ENCODE measurements around the gene ZBTB4.
"Not testable (repeated sequence)": the region's sequence is repeated elsewhere in the genome, so short reads cannot be mapped to it uniquely, and the experiment has no call there.

ZBTB4 gene

DNA sequence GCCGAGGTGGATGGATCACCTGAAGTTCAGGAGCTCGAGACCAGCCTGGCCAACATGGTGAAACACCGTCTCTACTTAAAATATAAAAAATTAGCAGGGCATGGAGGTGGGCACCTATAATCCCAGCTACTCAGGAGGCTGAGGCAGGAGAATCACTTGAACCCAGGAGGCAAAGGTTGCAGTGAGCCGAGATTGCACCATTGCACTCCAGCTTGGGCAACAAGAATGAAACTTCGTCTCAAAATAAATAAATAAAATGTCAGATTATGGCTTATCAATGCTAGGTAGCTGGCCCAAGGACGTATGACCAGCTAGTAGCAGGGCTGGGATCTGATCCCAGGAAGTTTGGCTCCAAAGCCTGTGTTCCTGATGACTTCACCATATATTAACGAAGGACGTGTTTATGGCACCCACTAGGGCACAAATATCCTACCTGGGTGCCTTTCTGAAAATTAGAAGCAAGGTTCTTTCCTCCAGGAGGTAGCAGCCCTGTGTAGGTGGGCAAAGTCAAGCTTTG is 8.9 kb downstream of the ZBTB4 start:
- H3K14ac ChIP-seq (ENCODE audit: low read length in 2 of 2); H3K4ac ChIP-seq (ENCODE audit: low read depth in 1 of 2, low read length in 2 of 2); H3K9ac ChIP-seq (ENCODE audit: low read length); H3K9me3 ChIP-seq (ENCODE audit: control insufficient read depth, low read length); H2AFZ ChIP-seq (ENCODE audit: low read depth, low read length); H2BK15ac ChIP-seq (ENCODE audit: low read depth, poor library complexity, severe bottlenecking); DNase-seq; H4K8ac ChIP-seq (ENCODE audit: low read length); H2BK120ac ChIP-seq (ENCODE audit: low read depth, low read length); H2BK5ac ChIP-seq (ENCODE audit: low read depth, low read length, poor library complexity, severe bottlenecking); H2BK12ac ChIP-seq (ENCODE audit: low read length in 2 of 2); H2AK5ac ChIP-seq (ENCODE audit: low read length, severe bottlenecking); H3K27ac ChIP-seq (ENCODE audit: low read length, poor library complexity, severe bottlenecking); H3K4me3 ChIP-seq (ENCODE audit: insufficient read depth in 1 of 2, low read depth in 1 of 2, low read length in 2 of 2); H3K4me2 ChIP-seq (ENCODE audit: low read length, poor library complexity, severe bottlenecking); H3K23ac ChIP-seq (ENCODE audit: low read length in 2 of 2); H3K18ac ChIP-seq (ENCODE audit: low read depth in 1 of 2, low read length in 2 of 2); H3K27me3 ChIP-seq (ENCODE audit: control insufficient read depth in 1 of 2, insufficient read depth in 1 of 2, low read length in 2 of 2): not testable (repeated sequence)
- Histone ChIP-seq H4K91ac (ENCODE audit: low read length) (peak overlapping the region; percentile 39), H3K4me1 (ENCODE audit: control insufficient read depth, insufficient read depth, low read depth, low read length) (peaks cover 10% of the 10 kb centered on the region), H3K36me3 (ENCODE audit: control insufficient read depth in 1 of 2, insufficient read depth in 2 of 2, low read depth in 1 of 2, low read length in 2 of 2) (peaks cover 23 to 28% of the 10 kb centered on the region in 2 experiments), H3K79me1 (replicated peaks; ENCODE audit: low read length, poor library complexity, severe bottlenecking) (peaks cover 33% of the 10 kb centered on the region)
- 97% methylated on average over 8 of the region's 8 CpGs for WGBS

DNA sequence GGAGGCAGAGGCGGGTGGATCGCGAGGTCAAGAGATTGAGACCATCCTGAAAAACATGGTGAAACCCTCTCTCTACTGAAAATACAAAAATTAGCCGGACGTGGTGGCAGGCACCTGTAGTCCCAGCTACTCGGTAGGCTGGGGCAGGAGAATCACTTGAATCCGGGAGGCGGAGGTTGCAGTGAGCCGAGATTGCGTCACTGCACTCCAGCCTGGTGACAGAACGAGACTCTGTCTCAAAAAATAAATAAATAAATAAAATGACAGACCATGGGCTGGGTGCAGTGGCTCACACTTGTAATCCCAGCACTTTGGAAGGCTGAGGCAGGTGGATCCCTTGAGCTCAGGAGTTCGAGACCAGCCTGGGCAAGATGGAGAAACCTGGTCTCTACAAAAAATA is 9.6 kb downstream of the ZBTB4 start:
- WGBS = 96% methylated on average over 11 of the region's 12 CpGs
- peaks cover 10% of the 10 kb centered on the region for H3K4me1 ChIP-seq (ENCODE audit: control insufficient read depth, insufficient read depth, low read depth, low read length)

DNA sequence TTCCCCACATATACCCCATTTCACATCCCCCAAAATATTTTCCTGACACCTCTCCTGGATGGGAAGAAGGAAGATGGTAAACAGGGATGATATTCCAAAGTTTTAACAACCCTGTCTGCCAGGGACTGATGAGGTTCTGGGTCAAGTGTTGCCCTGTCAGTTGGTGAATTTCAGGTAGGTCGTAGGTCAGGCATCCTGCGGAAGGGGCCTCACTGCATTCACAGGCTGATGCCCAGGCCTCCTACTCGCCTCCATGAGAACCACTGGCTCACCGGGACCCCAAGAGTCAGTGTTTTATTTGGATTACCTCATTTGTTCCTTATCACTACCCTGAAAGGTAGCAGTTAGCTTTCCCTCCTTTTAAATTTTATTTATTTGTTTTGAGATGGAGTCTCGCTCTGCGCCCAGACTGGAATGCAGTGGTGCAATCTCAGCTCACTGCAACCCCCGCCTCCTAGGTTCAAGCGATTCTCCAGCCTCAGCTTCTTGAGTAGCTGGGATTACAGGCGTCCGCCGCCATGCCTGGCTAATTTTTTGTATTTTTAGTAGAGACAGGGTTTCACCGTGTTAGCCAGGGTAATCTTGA is 10.5 kb downstream of the ZBTB4 start:
- Histone ChIP-seq H3K9ac (ENCODE audit: low read length) (no peak overlapping the region), H3K4me2 (ENCODE audit: low read length, poor library complexity, severe bottlenecking) (no peak overlapping the region), H2BK12ac (ENCODE audit: low read length in 2 of 2) (no peak overlapping the region), H2BK120ac (ENCODE audit: low read depth, low read length) (no peak overlapping the region), H3K79me1 (replicated peaks; ENCODE audit: low read length, poor library complexity, severe bottlenecking) (peaks cover 36% of the 10 kb centered on the region), H3K18ac (ENCODE audit: low read depth in 1 of 2, low read length in 2 of 2) (no peak overlapping the region), H3K27ac (ENCODE audit: low read length, poor library complexity, severe bottlenecking) (no peak overlapping the region), H2AFZ (ENCODE audit: low read depth, low read length) (no peak overlapping the region), H3K4me1 (ENCODE audit: control insufficient read depth, insufficient read depth, low read depth, low read length) (peaks cover 10% of the 10 kb centered on the region), H3K27me3 (ENCODE audit: control insufficient read depth in 1 of 2, insufficient read depth in 1 of 2, low read length in 2 of 2) (no peaks in the 10 kb centered on the region), H3K36me3 (ENCODE audit: control insufficient read depth in 1 of 2, insufficient read depth in 2 of 2, low read depth in 1 of 2, low read length in 2 of 2) (peaks cover 29 to 35% of the 10 kb centered on the region in 2 experiments), H3K14ac (ENCODE audit: low read length in 2 of 2) (no peak overlapping the region), H4K8ac (ENCODE audit: low read length) (no peak overlapping the region), H2BK5ac (ENCODE audit: low read depth, low read length, poor library complexity, severe bottlenecking) (no peak overlapping the region), H3K9me3 (ENCODE audit: control insufficient read depth, low read length) (no peaks in the 10 kb centered on the region), H3K23ac (ENCODE audit: low read length in 2 of 2) (no peak overlapping the region), H4K91ac (ENCODE audit: low read length) (no peak overlapping the region), H2BK15ac (ENCODE audit: low read depth, poor library complexity, severe bottlenecking) (peak overlapping the region; percentile 23), H2AK5ac (ENCODE audit: low read length, severe bottlenecking) (no peak overlapping the region), H3K4ac (ENCODE audit: low read depth in 1 of 2, low read length in 2 of 2) (no peak overlapping the region), H3K4me3 (ENCODE audit: insufficient read depth in 1 of 2, low read depth in 1 of 2, low read length in 2 of 2) (no peak overlapping the region)
- no peak for DNase-seq
- WGBS = 75% methylated on average over 10 of the region's 12 CpGs

More for the DNA sequence above, 9.6 kb downstream of the ZBTB4 start:
- Histone ChIP-seq H3K36me3 (ENCODE audit: control insufficient read depth in 1 of 2, insufficient read depth in 2 of 2, low read depth in 1 of 2, low read length in 2 of 2) (peaks cover 25 to 32% of the 10 kb centered on the region in 2 experiments), H3K79me1 (replicated peaks; ENCODE audit: low read length, poor library complexity, severe bottlenecking) (peaks cover 35% of the 10 kb centered on the region)
- H2BK120ac ChIP-seq (ENCODE audit: low read depth, low read length); H3K4me3 ChIP-seq (ENCODE audit: insufficient read depth in 1 of 2, low read depth in 1 of 2, low read length in 2 of 2); H2AFZ ChIP-seq (ENCODE audit: low read depth, low read length); H3K4me2 ChIP-seq (ENCODE audit: low read length, poor library complexity, severe bottlenecking); H3K14ac ChIP-seq (ENCODE audit: low read length in 2 of 2); H2BK5ac ChIP-seq (ENCODE audit: low read depth, low read length, poor library complexity, severe bottlenecking); H4K91ac ChIP-seq (ENCODE audit: low read length); H3K4ac ChIP-seq (ENCODE audit: low read depth in 1 of 2, low read length in 2 of 2); H2BK15ac ChIP-seq (ENCODE audit: low read depth, poor library complexity, severe bottlenecking); H2BK12ac ChIP-seq (ENCODE audit: low read length in 2 of 2); H2AK5ac ChIP-seq (ENCODE audit: low read length, severe bottlenecking); H3K27ac ChIP-seq (ENCODE audit: low read length, poor library complexity, severe bottlenecking); H3K9me3 ChIP-seq (ENCODE audit: control insufficient read depth, low read length); H3K9ac ChIP-seq (ENCODE audit: low read length); H3K27me3 ChIP-seq (ENCODE audit: control insufficient read depth in 1 of 2, insufficient read depth in 1 of 2, low read length in 2 of 2); H4K8ac ChIP-seq (ENCODE audit: low read length); H3K18ac ChIP-seq (ENCODE audit: low read depth in 1 of 2, low read length in 2 of 2); H3K23ac ChIP-seq (ENCODE audit: low read length in 2 of 2); DNase-seq: not testable (repeated sequence)

DNA sequence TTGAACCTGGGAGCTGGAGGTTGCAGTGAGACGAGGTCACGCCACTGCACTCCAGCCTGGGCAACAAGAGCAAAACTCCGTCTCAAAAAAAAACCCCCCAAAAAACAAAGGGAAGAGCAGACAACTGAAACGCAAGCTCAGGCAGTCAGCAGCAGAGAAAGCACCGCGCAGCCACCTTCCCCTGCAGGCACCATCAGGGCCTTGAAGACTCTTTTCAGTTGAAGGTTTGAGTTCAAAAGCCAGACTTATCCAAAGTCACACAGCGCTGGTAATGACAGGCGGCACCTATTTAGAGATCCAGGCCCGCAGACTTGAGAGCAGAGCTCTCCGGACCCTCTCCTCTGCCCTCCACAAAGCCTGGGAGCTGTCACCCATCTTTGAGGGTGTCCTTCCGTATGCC is 11.1 kb downstream of the ZBTB4 start:
- H2BK5ac ChIP-seq (ENCODE audit: low read depth, low read length, poor library complexity, severe bottlenecking) = no peak overlapping the region
- WGBS = 98% methylated on average over 11 of the region's 11 CpGs
- H3K4me1 ChIP-seq (ENCODE audit: control insufficient read depth, insufficient read depth, low read depth, low read length) = peaks cover 10% of the 10 kb centered on the region
- no peak overlapping the region for H3K27ac ChIP-seq (ENCODE audit: low read length, poor library complexity, severe bottlenecking)
- H3K9me3 ChIP-seq (ENCODE audit: control insufficient read depth, low read length) = no peaks in the 10 kb centered on the region
- no peak overlapping the region for H2BK120ac ChIP-seq (ENCODE audit: low read depth, low read length)
- no peak overlapping the region for H2AFZ ChIP-seq (ENCODE audit: low read depth, low read length)
- H2BK12ac ChIP-seq (ENCODE audit: low read length in 2 of 2) = no peak overlapping the region
- no peak overlapping the region for H3K4me3 ChIP-seq (ENCODE audit: insufficient read depth in 1 of 2, low read depth in 1 of 2, low read length in 2 of 2)
- H3K27me3 ChIP-seq (ENCODE audit: control insufficient read depth in 1 of 2, insufficient read depth in 1 of 2, low read length in 2 of 2) = no peaks in the 10 kb centered on the region
- no peak overlapping the region for H2AK5ac ChIP-seq (ENCODE audit: low read length, severe bottlenecking)
- H3K4me2 ChIP-seq (ENCODE audit: low read length, poor library complexity, severe bottlenecking) = no peak overlapping the region
- H3K23ac ChIP-seq (ENCODE audit: low read length in 2 of 2) = no peak overlapping the region
- no peak overlapping the region for H4K91ac ChIP-seq (ENCODE audit: low read length)
- peak overlapping the region; percentile 23 for H2BK15ac ChIP-seq (ENCODE audit: low read depth, poor library complexity, severe bottlenecking)
- no peak overlapping the region for H4K8ac ChIP-seq (ENCODE audit: low read length)
- peaks cover 36 to 41% of the 10 kb centered on the region in 2 experiments for H3K36me3 ChIP-seq (ENCODE audit: control insufficient read depth in 1 of 2, insufficient read depth in 2 of 2, low read depth in 1 of 2, low read length in 2 of 2)
- H3K4ac ChIP-seq (ENCODE audit: low read depth in 1 of 2, low read length in 2 of 2) = no peak overlapping the region
- no peak overlapping the region for H3K9ac ChIP-seq (ENCODE audit: low read length)
- DNase-seq = no peak
- H3K14ac ChIP-seq (ENCODE audit: low read length in 2 of 2) = no peak overlapping the region
- peaks cover 37% of the 10 kb centered on the region for H3K79me1 ChIP-seq (replicated peaks; ENCODE audit: low read length, poor library complexity, severe bottlenecking)
- H3K18ac ChIP-seq (ENCODE audit: low read depth in 1 of 2, low read length in 2 of 2) = no peak overlapping the region
